Measurements from ENCODE around the gene LPO.

DNA sequence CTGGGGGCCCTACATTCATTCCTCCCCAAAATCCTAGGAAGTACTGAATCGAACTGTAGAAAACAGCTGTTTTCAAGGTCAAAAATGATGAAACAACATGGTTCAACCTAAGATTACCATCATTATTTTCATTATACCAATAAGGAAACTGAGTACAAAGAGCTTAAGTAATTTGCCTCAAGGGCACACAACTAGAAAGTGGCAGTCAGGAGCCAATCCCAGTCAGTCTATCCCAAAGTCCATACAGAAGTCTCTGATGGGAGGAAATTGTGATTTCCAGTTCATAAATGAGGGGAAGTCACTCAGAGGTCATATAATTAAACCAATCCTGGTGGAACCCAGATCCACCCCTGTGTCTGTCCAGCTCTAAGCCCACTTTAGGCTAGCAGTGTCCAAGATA lies 8.4 kb downstream of the LPO start:
- TF ChIP-seq, protein P1, sequence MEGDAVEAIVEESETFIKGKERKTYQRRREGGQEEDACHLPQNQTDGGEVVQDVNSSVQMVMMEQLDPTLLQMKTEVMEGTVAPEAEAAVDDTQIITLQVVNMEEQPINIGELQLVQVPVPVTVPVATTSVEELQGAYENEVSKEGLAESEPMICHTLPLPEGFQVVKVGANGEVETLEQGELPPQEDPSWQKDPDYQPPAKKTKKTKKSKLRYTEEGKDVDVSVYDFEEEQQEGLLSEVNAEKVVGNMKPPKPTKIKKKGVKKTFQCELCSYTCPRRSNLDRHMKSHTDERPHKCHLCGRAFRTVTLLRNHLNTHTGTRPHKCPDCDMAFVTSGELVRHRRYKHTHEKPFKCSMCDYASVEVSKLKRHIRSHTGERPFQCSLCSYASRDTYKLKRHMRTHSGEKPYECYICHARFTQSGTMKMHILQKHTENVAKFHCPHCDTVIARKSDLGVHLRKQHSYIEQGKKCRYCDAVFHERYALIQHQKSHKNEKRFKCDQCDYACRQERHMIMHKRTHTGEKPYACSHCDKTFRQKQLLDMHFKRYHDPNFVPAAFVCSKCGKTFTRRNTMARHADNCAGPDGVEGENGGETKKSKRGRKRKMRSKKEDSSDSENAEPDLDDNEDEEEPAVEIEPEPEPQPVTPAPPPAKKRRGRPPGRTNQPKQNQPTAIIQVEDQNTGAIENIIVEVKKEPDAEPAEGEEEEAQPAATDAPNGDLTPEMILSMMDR (IDR thresholded peaks at IDR 0.05) = no peak
- no peak for TF ChIP-seq POLR2A (IDR thresholded peaks at IDR 0.05)
- TF ChIP-seq POLR2AphosphoS5 (IDR thresholded peaks at IDR 0.05) = no peak
